Thyroid gland (tissue), 4 donors: ENCODE results near the gene CCDC47.
A peak's percentile ranks its signal among the peaks of the same experiment; 100 is the strongest.

Source experiments
- POLR2A ChIP-seq, 2 donors: fragments of 450-650 bp; IDR thresholded peaks; one replicate each; pipeline ENCODE4 v1.6.1; 2017; ENCODE audit warnings: antibody characterized with exemption in 2 of 2, mild to moderate bottlenecking in 2 of 2, moderate library complexity in 1 of 2
- TF ChIP-seq, protein P1 (sequence below), 6 experiments: fragments of 200-600 bp in 3 of 6; fragments of 450-650 bp in 3 of 6; sonication (generic) in 3 of 6; IDR thresholded peaks; one replicate each; pipeline ENCODE4 v1.5.1; 2016 to 2019; ENCODE audit warnings: antibody characterized with exemption in 6 of 6, mild to moderate bottlenecking in 2 of 6, inconsistent platforms in 1 of 6, moderate library complexity in 1 of 6

GRCh38 chr17:63773272-63774140 is at the start of gene CCDC47:
- TF ChIP-seq, protein P1, sequence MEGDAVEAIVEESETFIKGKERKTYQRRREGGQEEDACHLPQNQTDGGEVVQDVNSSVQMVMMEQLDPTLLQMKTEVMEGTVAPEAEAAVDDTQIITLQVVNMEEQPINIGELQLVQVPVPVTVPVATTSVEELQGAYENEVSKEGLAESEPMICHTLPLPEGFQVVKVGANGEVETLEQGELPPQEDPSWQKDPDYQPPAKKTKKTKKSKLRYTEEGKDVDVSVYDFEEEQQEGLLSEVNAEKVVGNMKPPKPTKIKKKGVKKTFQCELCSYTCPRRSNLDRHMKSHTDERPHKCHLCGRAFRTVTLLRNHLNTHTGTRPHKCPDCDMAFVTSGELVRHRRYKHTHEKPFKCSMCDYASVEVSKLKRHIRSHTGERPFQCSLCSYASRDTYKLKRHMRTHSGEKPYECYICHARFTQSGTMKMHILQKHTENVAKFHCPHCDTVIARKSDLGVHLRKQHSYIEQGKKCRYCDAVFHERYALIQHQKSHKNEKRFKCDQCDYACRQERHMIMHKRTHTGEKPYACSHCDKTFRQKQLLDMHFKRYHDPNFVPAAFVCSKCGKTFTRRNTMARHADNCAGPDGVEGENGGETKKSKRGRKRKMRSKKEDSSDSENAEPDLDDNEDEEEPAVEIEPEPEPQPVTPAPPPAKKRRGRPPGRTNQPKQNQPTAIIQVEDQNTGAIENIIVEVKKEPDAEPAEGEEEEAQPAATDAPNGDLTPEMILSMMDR (IDR thresholded peaks at IDR 0.05) = no peak
- peak; percentile 82 to 96 for TF ChIP-seq POLR2A (IDR thresholded peaks at IDR 0.05)
